ENCODE measurements around the gene SUPT20HL2.

SUPT20HL2 gene

DNA sequence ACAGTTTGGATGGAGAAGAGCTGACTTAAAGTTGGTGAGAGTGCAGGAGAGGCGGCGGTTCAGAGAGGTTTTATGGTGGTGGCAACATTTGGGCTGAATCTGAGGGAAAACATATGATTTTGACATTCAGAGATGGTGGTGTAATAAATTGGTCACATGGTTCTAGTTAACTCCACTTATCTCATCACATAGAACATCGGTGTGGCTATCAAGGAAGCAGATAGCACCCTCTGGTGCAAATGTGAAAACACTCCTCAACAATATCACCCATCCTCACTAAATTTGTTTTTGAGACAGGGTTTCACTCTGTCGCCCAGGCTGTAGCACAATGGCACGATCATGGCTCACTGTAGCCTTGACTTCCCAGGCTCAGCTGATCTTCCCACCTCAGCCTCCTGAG, 28.8 kb downstream of the SUPT20HL2 start:
- Histone ChIP-seq H3K79me2 (ENCODE audit: insufficient read depth, low read length) (no peaks in the 10 kb centered on the region), H3K9me3 (ENCODE audit: insufficient read depth, low read length) (no peaks in the 10 kb centered on the region), H3K36me3 (ENCODE audit: low read length) (no peaks in the 10 kb centered on the region), H4K20me1 (ENCODE audit: low read depth, low read length) (no peaks in the 10 kb centered on the region), H3K27ac (ENCODE audit: low read depth, low read length) (no peak overlapping the region), H3K27me3 (ENCODE audit: low read length) (no peaks in the 10 kb centered on the region), H3K9me2 (replicated peaks; ENCODE audit: insufficient read depth, low read length) (no peaks in the 10 kb centered on the region), H2AFZ (ENCODE audit: low read depth, low read length, severe bottlenecking) (no peak overlapping the region), H3K4me2 (ENCODE audit: low read depth, low read length, poor library complexity, severe bottlenecking) (no peak overlapping the region), H3K9ac (ENCODE audit: low read length) (no peak overlapping the region), H3K4me3 (ENCODE audit: insufficient read depth, low read length, poor library complexity, severe bottlenecking) (no peak overlapping the region), H3F3A (ENCODE audit: insufficient read depth) (no peaks in the 10 kb centered on the region)
- TF ChIP-seq, protein P1, sequence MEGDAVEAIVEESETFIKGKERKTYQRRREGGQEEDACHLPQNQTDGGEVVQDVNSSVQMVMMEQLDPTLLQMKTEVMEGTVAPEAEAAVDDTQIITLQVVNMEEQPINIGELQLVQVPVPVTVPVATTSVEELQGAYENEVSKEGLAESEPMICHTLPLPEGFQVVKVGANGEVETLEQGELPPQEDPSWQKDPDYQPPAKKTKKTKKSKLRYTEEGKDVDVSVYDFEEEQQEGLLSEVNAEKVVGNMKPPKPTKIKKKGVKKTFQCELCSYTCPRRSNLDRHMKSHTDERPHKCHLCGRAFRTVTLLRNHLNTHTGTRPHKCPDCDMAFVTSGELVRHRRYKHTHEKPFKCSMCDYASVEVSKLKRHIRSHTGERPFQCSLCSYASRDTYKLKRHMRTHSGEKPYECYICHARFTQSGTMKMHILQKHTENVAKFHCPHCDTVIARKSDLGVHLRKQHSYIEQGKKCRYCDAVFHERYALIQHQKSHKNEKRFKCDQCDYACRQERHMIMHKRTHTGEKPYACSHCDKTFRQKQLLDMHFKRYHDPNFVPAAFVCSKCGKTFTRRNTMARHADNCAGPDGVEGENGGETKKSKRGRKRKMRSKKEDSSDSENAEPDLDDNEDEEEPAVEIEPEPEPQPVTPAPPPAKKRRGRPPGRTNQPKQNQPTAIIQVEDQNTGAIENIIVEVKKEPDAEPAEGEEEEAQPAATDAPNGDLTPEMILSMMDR (IDR thresholded peaks at IDR 0.05; ENCODE audit: insufficient read depth, low read length, poor library complexity, severe bottlenecking), result no peak
- TF ChIP-seq EZH2phosphoT487 (conservative IDR thresholded peaks at IDR 0.05; ENCODE audit: low read length), result no peak

DNA sequence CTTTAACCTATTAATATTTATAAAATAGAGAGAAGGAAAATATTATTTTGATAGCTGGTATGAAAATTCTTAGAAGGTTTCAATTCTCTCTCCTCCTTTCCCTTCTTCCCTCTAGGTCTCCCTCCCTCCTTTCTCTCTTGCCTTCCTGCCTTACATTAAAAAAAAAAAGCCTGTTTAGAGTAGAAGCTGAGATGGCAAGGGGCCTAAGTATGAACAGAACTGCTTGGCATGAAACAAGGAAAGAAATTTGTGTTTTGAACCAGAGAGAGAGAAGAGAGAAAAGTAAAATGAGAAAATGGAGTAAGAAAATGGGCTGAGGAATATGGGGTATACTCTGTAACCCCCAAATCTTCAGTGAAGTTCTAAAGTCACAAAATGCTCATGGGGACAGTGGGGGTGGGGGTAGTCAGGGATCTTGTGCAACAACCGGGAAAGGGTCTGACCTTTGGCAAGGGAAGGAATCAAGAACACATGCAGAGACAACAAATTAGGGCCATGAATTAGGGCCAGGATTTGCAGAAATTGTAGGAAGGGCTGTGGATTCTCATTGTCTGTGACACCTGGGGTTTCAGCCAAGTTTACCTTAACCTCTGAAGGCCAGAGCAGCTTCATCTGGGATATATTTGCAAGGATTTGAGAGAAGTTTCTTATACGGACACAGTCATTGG, 30.6 kb downstream of the SUPT20HL2 start:
- Histone ChIP-seq H3K27ac (ENCODE audit: low read depth, low read length) (no peak overlapping the region), H2AFZ (ENCODE audit: low read depth, low read length, severe bottlenecking) (no peak overlapping the region), H3K9me2 (replicated peaks; ENCODE audit: insufficient read depth, low read length) (no peaks in the 10 kb centered on the region), H3K36me3 (ENCODE audit: low read length) (no peaks in the 10 kb centered on the region), H3K27me3 (ENCODE audit: low read length) (no peaks in the 10 kb centered on the region), H3K79me2 (ENCODE audit: insufficient read depth, low read length) (no peaks in the 10 kb centered on the region), H3F3A (ENCODE audit: insufficient read depth) (no peaks in the 10 kb centered on the region), H4K20me1 (ENCODE audit: low read depth, low read length) (no peaks in the 10 kb centered on the region), H3K9me3 (ENCODE audit: insufficient read depth, low read length) (no peaks in the 10 kb centered on the region), H3K4me3 (ENCODE audit: insufficient read depth, low read length, poor library complexity, severe bottlenecking) (no peak overlapping the region), H3K4me2 (ENCODE audit: low read depth, low read length, poor library complexity, severe bottlenecking) (no peak overlapping the region), H3K9ac (ENCODE audit: low read length) (no peak overlapping the region)
- no peak for TF ChIP-seq EZH2phosphoT487 (conservative IDR thresholded peaks at IDR 0.05; ENCODE audit: low read length)
- TF ChIP-seq, protein P1 (IDR thresholded peaks at IDR 0.05; ENCODE audit: insufficient read depth, low read length, poor library complexity, severe bottlenecking), result no peak

DNA sequence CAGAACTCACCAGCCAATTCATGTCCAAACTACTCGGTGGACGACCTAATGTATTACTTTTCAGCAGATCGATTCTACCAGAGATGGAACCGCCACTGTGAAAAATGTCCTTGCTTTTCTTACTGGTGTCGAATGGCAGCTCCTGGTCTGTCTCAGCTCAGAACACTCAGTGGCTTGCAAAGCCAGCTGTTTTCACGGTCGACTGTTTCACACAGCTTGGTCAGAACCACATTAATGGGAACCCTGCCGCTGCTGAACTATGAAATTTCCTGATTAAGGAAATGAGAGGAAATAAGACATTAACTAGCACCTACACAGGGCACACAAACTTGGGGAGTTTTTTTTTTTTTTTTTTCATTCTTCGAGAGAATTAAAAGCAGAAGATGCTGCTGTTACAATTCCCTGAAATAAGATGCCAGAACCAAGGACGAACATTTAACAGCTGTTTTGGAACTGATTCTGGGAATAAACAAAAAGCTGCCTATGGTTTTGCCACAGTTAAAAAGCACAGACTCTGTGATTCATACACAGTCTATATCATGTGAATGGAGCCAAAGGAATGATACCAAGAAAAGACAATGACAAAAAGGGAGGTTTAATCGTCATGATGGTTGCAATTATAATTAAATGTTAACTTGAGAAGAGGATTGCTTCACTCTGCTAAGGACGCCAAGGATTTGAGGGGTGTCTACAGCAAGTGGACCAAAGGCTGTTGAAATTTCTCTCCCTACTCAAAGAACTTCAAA, 31.3 kb downstream of the SUPT20HL2 start:
- no peaks in the 10 kb centered on the region for H4K20me1 ChIP-seq (ENCODE audit: low read depth, low read length)
- no peak for TF ChIP-seq EZH2phosphoT487 (conservative IDR thresholded peaks at IDR 0.05; ENCODE audit: low read length)
- TF ChIP-seq, protein P1 (IDR thresholded peaks at IDR 0.05; ENCODE audit: insufficient read depth, low read length, poor library complexity, severe bottlenecking), result no peak
- H3K27ac ChIP-seq (ENCODE audit: low read depth, low read length), result no peak overlapping the region
- H3K9me2 ChIP-seq (replicated peaks; ENCODE audit: insufficient read depth, low read length), result no peaks in the 10 kb centered on the region
- H3K4me2 ChIP-seq (ENCODE audit: low read depth, low read length, poor library complexity, severe bottlenecking), result no peak overlapping the region
- no peaks in the 10 kb centered on the region for H3F3A ChIP-seq (ENCODE audit: insufficient read depth)
- no peak overlapping the region for H3K4me3 ChIP-seq (ENCODE audit: insufficient read depth, low read length, poor library complexity, severe bottlenecking)
- H3K36me3 ChIP-seq (ENCODE audit: low read length), result no peaks in the 10 kb centered on the region
- no peaks in the 10 kb centered on the region for H3K79me2 ChIP-seq (ENCODE audit: insufficient read depth, low read length)
- no peak overlapping the region for H3K9ac ChIP-seq (ENCODE audit: low read length)
- no peaks in the 10 kb centered on the region for H3K9me3 ChIP-seq (ENCODE audit: insufficient read depth, low read length)
- no peak overlapping the region for H2AFZ ChIP-seq (ENCODE audit: low read depth, low read length, severe bottlenecking)
- no peaks in the 10 kb centered on the region for H3K27me3 ChIP-seq (ENCODE audit: low read length)

Measured in SU-DHL-6 (cell line).